Right renal pelvis (tissue), 4 donors: ENCODE data around the gene RIPK1. TPM values are rescaled to one million over a fixed set of nuclear protein-coding genes. Genes with fewer than 3 reads are reported as not detected.
"Not testable (repeated sequence)": the region's sequence is repeated elsewhere in the genome, so short reads cannot be mapped to it uniquely, and the experiment has no call there.

Experiments
- DNase-seq, 4 donors: peaks; one replicate each; pipeline ENCODE4 v3.0.0-alpha.2; 2013; ENCODE audit warnings: low read depth in 4 of 4, low spot score in 3 of 4, missing footprints in 1 of 4
- polyA plus RNA-seq, 4 donors: library from polyadenylated mRNA; unstranded; fragments of 120-200 nt; gene quantifications; one replicate each; pipeline ENCODE4 v1.2.1, GENCODE V29; 2013; ENCODE audit not compliant: insufficient read length in 4 of 4

Gene RIPK1
- polyA plus RNA-seq, result 10 to 100 TPM; 23.5 to 28.6 (median 26.9) TPM

DNA sequence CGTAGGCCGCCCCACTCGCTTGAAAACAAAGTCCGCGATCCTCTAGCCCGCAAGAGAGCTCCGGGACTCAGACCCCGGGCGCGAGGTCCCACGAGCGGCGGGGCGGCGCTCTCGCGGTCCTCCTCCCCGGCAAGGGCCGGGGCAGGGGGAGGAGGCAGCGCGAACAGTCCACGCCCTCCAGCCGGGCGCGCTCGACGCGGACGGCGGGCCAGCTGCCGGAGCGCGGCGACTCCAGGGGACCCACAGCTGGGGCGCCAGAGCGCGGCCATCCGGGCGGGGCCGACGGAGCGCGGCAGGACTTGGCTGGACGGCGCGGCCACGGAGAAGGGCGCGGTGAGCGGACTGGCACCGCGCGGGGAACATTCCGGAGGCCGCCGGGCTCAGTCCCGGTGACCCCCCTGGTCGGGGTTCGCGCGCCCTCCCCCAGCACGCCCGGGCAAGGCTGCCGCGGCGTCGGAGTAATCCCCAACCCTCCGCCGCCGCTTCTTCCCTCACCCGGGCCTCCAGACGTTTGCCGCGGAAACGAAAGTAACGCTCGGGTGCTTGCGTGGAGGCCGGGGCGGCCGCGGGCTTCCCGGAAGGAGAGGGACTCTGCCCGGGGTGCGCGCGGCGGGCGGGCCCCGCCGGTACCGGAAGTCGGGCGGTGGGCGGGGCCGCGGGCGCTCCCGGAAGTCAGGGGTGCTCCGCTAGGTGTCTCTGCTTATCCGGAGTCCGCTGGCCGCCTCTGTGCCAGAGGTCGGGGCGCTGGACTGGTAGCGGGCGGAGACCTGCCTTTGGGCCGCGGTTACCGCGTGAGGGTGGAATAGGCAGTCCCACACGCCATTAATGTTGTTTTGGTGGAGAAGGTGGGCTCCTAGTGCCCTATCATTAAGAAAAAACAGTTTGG is at the start of gene RIPK1:
RIPK1 (plus strand) TSS at position 166 of the 886 bp plus-strand sequence. CDS start 8,330 bp downstream, outside the sequence.
- peak; percentile 67 to 78 (median 76) for DNase-seq

GRCh38 chr6:3019065-3019464 is 49.2 kb upstream of the RIPK1 start:
- no peak for DNase-seq

DNA sequence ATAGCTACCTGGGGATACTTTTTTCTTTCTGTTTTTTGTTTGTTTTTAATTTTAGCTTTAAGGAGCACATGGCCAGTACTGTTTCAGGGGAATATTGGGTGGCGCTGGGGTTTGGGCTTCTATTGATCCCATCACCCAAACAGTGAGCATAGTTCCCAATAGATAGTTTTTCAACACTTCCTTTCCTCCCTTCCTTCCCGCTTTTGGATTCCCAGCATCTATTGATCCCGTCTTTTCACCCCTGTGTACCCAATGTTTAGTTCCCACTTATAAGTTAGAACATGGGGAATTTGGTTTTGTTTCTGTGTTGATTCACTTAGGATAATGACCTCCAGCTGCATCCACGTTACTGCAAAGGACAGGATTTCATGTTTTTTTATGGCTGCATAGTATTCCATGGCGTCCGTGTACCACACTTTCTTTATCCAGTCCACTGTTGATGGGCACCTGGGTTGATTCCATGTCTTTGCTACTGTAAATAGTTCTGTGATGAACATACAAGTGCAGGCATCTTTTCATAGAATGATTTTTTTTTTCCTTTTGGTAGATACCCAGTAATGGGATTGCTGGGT is 48.5 kb upstream of the RIPK1 start:
- DNase-seq, result no peak

DNA sequence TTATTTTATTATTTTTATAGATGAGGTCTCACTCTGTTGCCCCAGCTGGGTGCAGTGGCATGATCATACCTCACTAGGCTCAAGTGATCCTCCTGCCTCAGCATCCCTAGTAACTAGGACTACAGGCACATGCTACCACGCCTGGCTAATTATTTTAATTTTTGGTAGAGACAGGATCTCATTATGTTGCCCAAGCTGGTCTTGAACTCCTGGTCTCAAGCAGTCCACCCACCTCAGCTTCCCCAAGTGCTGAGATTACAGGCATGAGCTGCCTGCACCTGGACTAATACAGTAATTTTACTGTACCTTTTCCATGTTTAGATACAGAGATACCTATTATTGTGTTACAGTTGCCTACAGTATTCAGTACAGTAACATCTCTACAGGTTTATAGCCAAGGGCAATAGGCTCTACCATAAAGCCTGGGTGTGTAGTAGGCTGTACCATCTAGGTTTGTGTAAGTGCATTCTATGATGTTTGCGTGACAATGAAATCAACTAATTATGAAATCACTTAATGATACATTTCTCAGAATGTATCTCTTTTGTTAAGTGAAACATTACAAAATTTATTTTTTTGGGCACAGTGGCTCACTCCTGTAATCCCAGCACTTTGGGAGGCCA is 47.2 kb upstream of the RIPK1 start:
- DNase-seq, result not testable (repeated sequence)

- no peak for DNase-seq
These were observed 45.3 kb upstream of the RIPK1 start for GRCh38 chr6:3022765-3023662.

DNA sequence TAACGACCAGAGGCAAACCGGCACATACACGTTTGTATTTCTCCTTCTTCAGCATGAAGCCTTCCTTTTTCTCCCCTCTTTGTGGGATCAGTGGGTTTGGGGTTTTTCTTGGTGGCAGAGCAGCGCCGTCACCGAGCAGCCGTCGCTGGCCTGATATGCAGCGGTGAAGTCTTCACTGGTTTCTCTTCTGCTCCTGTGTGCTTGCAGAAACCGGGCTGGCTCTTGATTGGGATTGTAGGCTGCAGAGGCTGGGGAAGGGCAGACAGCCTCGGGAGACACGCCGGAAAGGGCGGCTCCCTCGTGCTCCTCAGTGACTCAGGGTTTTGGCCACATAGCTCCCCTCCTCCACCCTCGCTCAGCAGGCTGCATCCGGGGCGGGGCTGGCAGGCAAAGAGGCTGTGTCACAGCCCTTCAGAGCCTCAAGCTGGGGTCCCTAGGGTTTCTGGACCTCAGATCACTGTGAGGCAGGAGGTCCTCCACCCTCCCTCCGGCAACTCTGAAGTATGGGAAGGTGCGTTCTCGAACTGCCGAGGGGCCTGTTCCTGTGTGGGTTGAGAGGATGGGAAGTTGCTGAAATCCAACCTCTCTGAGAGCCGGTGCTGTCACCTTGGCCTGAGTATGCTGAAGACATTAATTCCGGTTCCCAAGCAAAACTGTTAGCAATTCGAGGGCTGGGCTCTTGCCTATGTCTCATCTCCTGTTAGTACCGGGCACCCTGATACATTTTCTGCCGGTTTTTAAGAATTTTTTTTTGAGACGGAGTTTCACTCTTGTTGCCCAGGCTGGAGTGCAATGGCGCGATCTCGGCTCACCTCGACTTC is 44.4 kb upstream of the RIPK1 start:
- DNase-seq, result no peak

DNA sequence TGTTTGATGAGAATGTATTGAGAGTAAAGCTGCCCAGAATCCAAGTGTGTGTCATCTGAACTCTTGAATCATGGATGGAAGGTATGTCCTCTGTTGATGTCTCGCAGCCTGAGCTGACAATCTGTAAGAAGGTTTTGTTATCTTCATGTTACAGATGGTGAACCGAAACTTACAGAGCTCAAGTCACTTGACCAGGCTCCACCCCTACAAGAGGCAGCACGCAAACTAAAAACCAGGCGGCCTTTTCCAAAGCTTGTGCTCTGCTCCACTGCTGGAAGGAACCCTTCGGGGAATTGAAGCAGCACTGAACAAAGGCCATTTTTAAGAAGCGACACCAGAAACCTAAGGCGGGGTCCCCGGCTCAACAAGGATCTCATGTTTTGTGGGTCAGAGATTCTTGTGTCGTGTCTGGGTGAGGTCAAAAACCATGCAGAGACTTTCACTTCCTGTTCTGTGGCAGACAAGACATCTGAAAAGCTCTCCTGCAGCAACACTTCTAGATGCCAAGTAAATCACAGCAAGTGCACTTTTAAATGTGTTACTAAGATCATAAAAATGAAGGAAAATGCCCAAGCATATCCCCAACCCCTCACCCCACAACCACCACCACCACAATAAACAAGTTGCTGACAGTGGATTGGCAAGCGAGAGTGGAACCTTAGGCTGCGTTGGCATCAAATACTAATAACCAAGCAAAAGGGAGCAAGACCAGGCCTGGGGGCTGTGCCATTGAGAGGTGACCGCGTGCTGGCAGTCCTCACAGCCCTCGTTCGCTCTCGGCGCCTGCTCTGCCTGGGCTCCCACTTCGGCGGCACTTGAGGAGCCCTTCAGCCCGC is 41.3 kb upstream of the RIPK1 start:
- no peak for DNase-seq

- not testable (repeated sequence) for DNase-seq
These were observed 40.1 kb upstream of the RIPK1 start for GRCh38 chr6:3028156-3028555.

GRCh38 chr6:3031857-3032640 is 36.2 kb upstream of the RIPK1 start:
- DNase-seq, result no peak

- DNase-seq, result no peak
These were observed 35.3 kb upstream of the RIPK1 start for GRCh38 chr6:3032986-3033385.

DNA sequence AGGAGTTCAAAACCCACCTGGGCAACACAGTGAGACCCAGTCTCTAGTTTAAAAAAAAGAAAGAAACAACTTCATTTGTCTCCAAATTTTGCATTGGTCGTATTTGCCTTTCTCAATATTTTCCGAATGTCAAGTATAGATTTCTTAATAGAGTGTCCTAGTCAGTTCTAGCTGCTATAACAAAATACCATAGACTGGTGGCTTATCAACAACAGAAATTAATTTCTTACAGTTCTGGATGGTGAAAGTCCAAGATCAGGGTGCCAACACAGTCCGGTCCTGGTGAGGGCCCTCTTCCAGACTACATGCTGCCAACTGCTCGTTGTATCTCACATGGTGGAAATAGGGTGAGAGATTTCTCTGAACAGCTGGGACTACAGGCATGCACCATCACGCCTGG is 34.6 kb upstream of the RIPK1 start:
- DNase-seq, result no peak

GRCh38 chr6:3035397-3035796 is 32.9 kb upstream of the RIPK1 start:
- no peak for DNase-seq

DNA sequence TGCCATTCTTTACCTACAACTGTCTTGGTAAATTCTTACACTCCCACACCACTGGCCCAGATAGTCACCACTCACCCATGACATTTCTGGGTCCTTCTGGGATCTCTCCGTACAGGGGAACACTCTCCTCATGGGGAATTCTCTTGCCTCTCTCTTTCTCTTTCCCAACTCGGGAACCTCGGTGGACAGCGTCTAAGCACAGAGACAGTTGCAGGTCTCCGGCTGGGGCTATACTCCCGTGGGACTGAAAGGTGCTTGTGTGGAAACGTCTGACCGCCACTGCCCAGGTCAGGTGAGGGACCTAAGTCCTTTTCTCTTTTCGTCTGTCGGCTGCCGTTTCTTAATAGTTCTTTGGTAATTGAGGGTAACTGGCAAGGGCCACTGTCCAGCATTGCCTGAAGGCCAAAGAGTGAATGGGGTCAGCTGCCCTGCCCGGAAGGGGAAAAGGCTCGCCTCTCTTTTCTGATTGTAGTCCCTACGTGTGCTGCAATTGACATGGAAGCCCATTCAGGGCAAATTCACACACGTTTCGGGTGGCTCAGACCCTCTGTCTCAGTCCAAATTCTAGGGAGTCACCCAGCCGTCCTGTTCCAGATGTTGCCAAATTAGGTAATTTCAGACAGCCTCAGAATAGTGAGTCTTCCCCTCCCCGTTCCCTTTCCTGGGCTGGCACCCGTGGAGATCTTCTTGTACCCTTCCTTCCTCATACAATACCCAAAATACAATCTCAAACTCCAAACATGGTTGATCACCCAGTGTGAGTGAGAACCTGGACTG is 31.2 kb upstream of the RIPK1 start:
- no peak for DNase-seq

DNA sequence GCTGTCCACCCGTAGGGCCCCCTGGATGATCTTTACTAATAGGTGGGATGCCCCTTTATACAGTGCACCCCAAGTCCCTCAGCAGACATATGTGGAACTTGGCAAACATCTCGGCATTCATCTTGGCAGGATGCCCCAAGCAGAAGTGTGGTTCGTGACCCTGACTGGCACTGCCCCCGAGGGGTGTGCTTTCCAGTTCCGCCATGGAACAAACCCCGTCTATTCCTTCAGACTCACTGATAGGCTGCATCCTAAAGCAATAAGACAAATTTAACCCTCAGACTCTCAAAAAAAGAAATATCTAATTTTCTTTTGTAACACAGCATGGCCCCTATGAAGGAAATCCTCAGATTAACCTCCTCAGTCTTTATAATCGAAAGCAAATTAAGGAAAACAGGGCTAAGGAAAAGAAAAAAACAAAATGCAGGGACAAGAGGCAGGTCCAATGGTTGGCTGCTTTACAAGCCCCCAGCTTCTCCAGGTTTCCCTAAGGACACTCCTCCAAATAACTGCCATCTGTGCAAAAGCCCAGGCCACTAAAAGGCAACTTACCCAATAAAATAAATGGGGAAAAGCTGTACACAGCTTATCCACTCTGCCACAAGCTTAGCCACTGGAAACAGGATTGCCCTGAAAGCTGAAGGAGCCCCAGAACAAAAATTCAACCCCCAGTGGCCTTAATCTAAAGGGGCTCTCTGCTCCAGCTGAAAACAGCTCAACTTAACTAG is 30.5 kb upstream of the RIPK1 start:
- DNase-seq, result no peak

GRCh38 chr6:3039384-3039783 is 28.9 kb upstream of the RIPK1 start:
- no peak for DNase-seq

GRCh38 chr6:3041147-3041546 is 27.1 kb upstream of the RIPK1 start:
- no peak for DNase-seq

DNA sequence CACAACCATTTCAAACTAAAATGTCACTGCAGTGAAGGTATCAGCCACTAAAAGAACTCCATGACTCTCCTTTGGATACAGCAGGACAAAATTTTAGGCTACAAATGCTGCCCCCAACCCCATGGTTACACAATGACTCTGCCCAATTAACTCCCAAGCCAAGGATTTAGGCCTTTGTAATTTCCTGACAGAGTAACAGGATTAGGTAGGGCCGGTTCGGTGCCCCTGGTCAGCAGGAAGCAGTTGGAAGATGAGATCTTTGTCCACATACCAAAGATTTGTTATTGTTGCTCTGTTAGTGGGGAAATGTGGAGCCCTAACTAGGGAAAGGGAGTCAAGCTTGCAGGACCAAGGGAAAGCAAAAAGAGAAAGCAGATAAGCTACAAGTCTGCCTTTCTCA is 26.7 kb upstream of the RIPK1 start:
- DNase-seq, result no peak
